Keratinocyte (primary cell): Measurements from ENCODE around the gene PRDX2. TPM values are rescaled to one million over a fixed set of nuclear protein-coding genes. Genes with fewer than 3 reads are reported as not detected.

ENCODE experiments used
- DNase-seq: peaks from one replicate; pipeline ENCODE4 v3.0.0-alpha.2; 2011; ENCODE audit warnings: low read depth, missing footprints, low spot score
- FAIRE-seq: peaks from 2 replicates; lab custom pipeline; 2011; peaks lifted over from hg19 to GRCh38; lab: Jason Lieb, UNC
- H2AFZ ChIP-seq: 2 replicates; pipeline ENCODE4 v1.6.0; 2012; ENCODE audit warnings: low read length, control low read depth, inconsistent platforms; ENCODE audit not compliant: control insufficient read depth
- H3K27ac ChIP-seq: 2 replicates; pipeline ENCODE4 v1.5.1; 2011; ENCODE audit warnings: low read length; ENCODE audit not compliant: control insufficient read depth, insufficient read depth
- H3K27me3 ChIP-seq: 3 replicates; pipeline ENCODE4 v1.6.0; 2011; ENCODE audit warnings: low read length; ENCODE audit not compliant: control insufficient read depth, insufficient read depth; ENCODE audit errors: extremely low read depth
- H3K36me3 ChIP-seq, 2 experiments: 2 replicates in 1 of 2; 3 replicates in 1 of 2; pipeline ENCODE4 v1.5.1; 2011; ENCODE audit warnings: low read length in 2 of 2, mild to moderate bottlenecking in 1 of 2; ENCODE audit not compliant: control insufficient read depth in 2 of 2, insufficient read depth in 2 of 2; ENCODE audit errors: extremely low read depth in 1 of 2
- H3K4me1 ChIP-seq: 3 replicates; pipeline ENCODE4 v1.5.1; 2011; ENCODE audit warnings: low read length; ENCODE audit not compliant: control insufficient read depth, insufficient read depth; ENCODE audit errors: extremely low read depth
- H3K4me2 ChIP-seq: 3 replicates; pipeline ENCODE4 v1.6.0; 2011; ENCODE audit warnings: low read depth, low read length; ENCODE audit not compliant: control insufficient read depth, insufficient read depth; ENCODE audit errors: extremely low read depth
- H3K4me3 ChIP-seq, 3 experiments: fragments of 200-600 bp in 1 of 3; sonication (generic) in 1 of 3; 2 replicates in 2 of 3; 3 replicates in 1 of 3; pipeline ENCODE4 v1.5.1; 2011 to 2016; ENCODE audit warnings: low read length in 3 of 3, mild to moderate bottlenecking in 3 of 3, control low read depth in 2 of 3, inconsistent platforms in 1 of 3, low read depth in 1 of 3, mixed read lengths in 1 of 3, mixed run types in 1 of 3, moderate library complexity in 1 of 3; ENCODE audit not compliant: control insufficient read depth in 2 of 3, insufficient read depth in 2 of 3; ENCODE audit errors: extremely low read depth in 1 of 3
- H3K79me2 ChIP-seq: 2 replicates; pipeline ENCODE4 v1.6.0; 2012; ENCODE audit warnings: low read length; ENCODE audit not compliant: control insufficient read depth, insufficient read depth
- H3K9ac ChIP-seq: 3 replicates; pipeline ENCODE4 v1.6.0; 2011; ENCODE audit warnings: low read length; ENCODE audit not compliant: control insufficient read depth, insufficient read depth; ENCODE audit errors: extremely low read depth
- H3K9me1 ChIP-seq: 3 replicates; pipeline ENCODE4 v1.6.0; 2011; ENCODE audit warnings: low read length; ENCODE audit not compliant: control insufficient read depth, insufficient read depth; ENCODE audit errors: extremely low read depth
- H3K9me3 ChIP-seq: 2 replicates; pipeline ENCODE4 v1.5.1; 2012; ENCODE audit warnings: low read depth, low read length; ENCODE audit not compliant: control insufficient read depth
- H4K20me1 ChIP-seq: 3 replicates; pipeline ENCODE4 v1.6.0; 2011; ENCODE audit warnings: low read length; ENCODE audit not compliant: control insufficient read depth, insufficient read depth; ENCODE audit errors: extremely low read depth
- CTCF ChIP-seq, 3 experiments: IDR thresholded peaks in 1 of 3; conservative IDR thresholded peaks in 1 of 3; optimal IDR thresholded peaks in 1 of 3; 2 replicates in 2 of 3; 3 replicates in 1 of 3; pipeline versions ENCODE3 to v1.5.1; 2011; ENCODE audit warnings: low read length in 3 of 3, mild to moderate bottlenecking in 3 of 3, moderate library complexity in 2 of 3, control low read depth in 1 of 3, inconsistent platforms in 1 of 3; ENCODE audit not compliant: insufficient read depth in 2 of 3; ENCODE audit errors: extremely low read depth in 1 of 3
- EZH2 ChIP-seq: IDR thresholded peaks from one replicate; pipeline ENCODE4 v1.6.1; 2012; ENCODE audit warnings: inconsistent platforms, mild to moderate bottlenecking, low read length, moderate library complexity
- dilution Hi-C: fragments of 300-500 bp; cut with MboI; formaldehyde crosslinking; loops from one replicate; pipeline ENCODE4 v1.7.0; 2020; ENCODE audit warnings: low sequenced_read_pairs; ENCODE audit not compliant: extremely low pct_ligation_motif_present
- polyA plus RNA-seq, 5 experiments: library from polyadenylated mRNA; depleted of rRNA in 3 of 5; stranded (reverse) in 3 of 5; stranded (forward) in 1 of 5; unstranded in 1 of 5; fragments of >200 nt; gene quantifications; 1 replicate in 1 of 5; 2 replicates in 3 of 5; 3 replicates in 1 of 5; pipeline versions ENCODE4 v1.2.1 to v1.2.3, GENCODE V29; 2011 to 2012; ENCODE audit warnings: missing spikeins in 2 of 5, low read depth in 1 of 5, low replicate concordance in 1 of 5

The PRDX2 gene
- polyA plus RNA-seq, 1 donor (not counting 4 experiments of a cell fraction or from before 2014, with no cell fraction given), result 154 TPM

GRCh38 chr19:12785431-12786031 lies 16.1 kb downstream of the PRDX2 start:
- H3K9me3 ChIP-seq, result no peaks in the 10 kb centered on the region
- DNase-seq (no peak), FAIRE-seq (no peak)
- H3K9me1 ChIP-seq, result no peaks in the 10 kb centered on the region
- H3K9ac ChIP-seq, result peak overlapping the region; percentile 63
- no peaks in the 10 kb centered on the region for H3K36me3 ChIP-seq
- H3K4me1 ChIP-seq, result peaks cover 70% of the 10 kb centered on the region
- TF ChIP-seq CTCF (optimal IDR thresholded peaks at IDR 0.05 in 1 of 3, IDR thresholded peaks at IDR 0.05 in 1 of 3, conservative IDR thresholded peaks at IDR 0.05 in 1 of 3; ENCODE audit: extremely low read depth in 1 of 3, insufficient read depth in 2 of 3, low read length in 3 of 3), result no peak
- TF ChIP-seq EZH2, result no peak
- dilution Hi-C loops, result no loop called here
- no peak overlapping the region for H3K4me3 ChIP-seq
- H3K27ac ChIP-seq, result peak overlapping the region; percentile 81
- H3K27me3 ChIP-seq, result no peaks in the 10 kb centered on the region
- no peaks in the 10 kb centered on the region for H3K79me2 ChIP-seq
- no peaks in the 10 kb centered on the region for H4K20me1 ChIP-seq
- H3K4me2 ChIP-seq, result peak overlapping the region; percentile 46
- peak overlapping the region; percentile 11 for H2AFZ ChIP-seq

GRCh38 chr19:12784871-12785430 lies 16.6 kb downstream of the PRDX2 start:
- H3K4me1 ChIP-seq, result peaks cover 68% of the 10 kb centered on the region
- no peaks in the 10 kb centered on the region for H3K36me3 ChIP-seq
- no peaks in the 10 kb centered on the region for H3K9me1 ChIP-seq
- peak overlapping the region; percentile 81 for H3K27ac ChIP-seq
- no peaks in the 10 kb centered on the region for H4K20me1 ChIP-seq
- FAIRE-seq (no peak), DNase-seq (no peak)
- peak overlapping the region; percentile 46 for H3K4me2 ChIP-seq
- H3K9ac ChIP-seq, result peak overlapping the region; percentile 71
- dilution Hi-C loops, result no loop called here
- no peaks in the 10 kb centered on the region for H3K27me3 ChIP-seq
- no peaks in the 10 kb centered on the region for H3K9me3 ChIP-seq
- no peaks in the 10 kb centered on the region for H3K79me2 ChIP-seq
- no peak for TF ChIP-seq EZH2
- no peak for TF ChIP-seq CTCF (optimal IDR thresholded peaks at IDR 0.05 in 1 of 3, IDR thresholded peaks at IDR 0.05 in 1 of 3, conservative IDR thresholded peaks at IDR 0.05 in 1 of 3; ENCODE audit: extremely low read depth in 1 of 3, insufficient read depth in 2 of 3, low read length in 3 of 3)
- no peak overlapping the region for H2AFZ ChIP-seq
- H3K4me3 ChIP-seq, result no peak overlapping the region
